H9 (cell line): ENCODE measurements around the gene C5orf46. TPM values are rescaled to one million over a fixed set of nuclear protein-coding genes. Genes with fewer than 3 reads are reported as not detected.
A peak's percentile ranks its signal among the peaks of the same experiment; 100 is the strongest.
"Not testable (repeated sequence)": the region's sequence is repeated elsewhere in the genome, so short reads cannot be mapped to it uniquely, and the experiment has no call there.

ENCODE experiments used
- DNase-seq: peaks from one replicate; pipeline ENCODE4 v3.0.0-alpha.2; 2017
- H2AFZ ChIP-seq: one replicate; pipeline ENCODE4 v1.6.1; 2013; ENCODE audit warnings: mild to moderate bottlenecking, low read length, control low read depth, moderate library complexity
- H2AK5ac ChIP-seq: 2 replicates; pipeline ENCODE4 v1.6.1; 2013; ENCODE audit warnings: low read length, control low read depth, mixed read lengths; ENCODE audit not compliant: insufficient read length
- H2BK120ac ChIP-seq: one replicate; pipeline ENCODE4 v1.6.1; 2013; ENCODE audit warnings: low read depth, mild to moderate bottlenecking, low read length, control low read depth, inconsistent platforms; ENCODE audit not compliant: poor library complexity, severe bottlenecking
- H2BK12ac ChIP-seq: 2 replicates; pipeline ENCODE4 v1.6.1; 2013; ENCODE audit warnings: low read length, control low read depth, mixed read lengths, low read depth; ENCODE audit not compliant: insufficient read length
- H2BK15ac ChIP-seq: 2 replicates; pipeline ENCODE4 v1.6.1; 2013; ENCODE audit warnings: low read depth, low read length, control low read depth
- H2BK20ac ChIP-seq: one replicate; pipeline ENCODE4 v1.6.1; 2013; ENCODE audit warnings: low read depth, mild to moderate bottlenecking, low read length, control low read depth, inconsistent platforms; ENCODE audit not compliant: poor library complexity, severe bottlenecking
- H2BK5ac ChIP-seq: 2 replicates; pipeline ENCODE4 v1.6.1; 2013; ENCODE audit warnings: low read length, control low read depth, mixed read lengths; ENCODE audit not compliant: insufficient read length
- H3K14ac ChIP-seq: 2 replicates; pipeline ENCODE4 v1.6.1; 2013; ENCODE audit warnings: low read length, control low read depth; ENCODE audit not compliant: insufficient read depth
- H3K18ac ChIP-seq: 2 replicates; pipeline ENCODE4 v1.6.1; 2013; ENCODE audit warnings: low read depth, mild to moderate bottlenecking, mixed read lengths, low read length, control low read depth; ENCODE audit not compliant: insufficient read length
- H3K23ac ChIP-seq: 2 replicates; pipeline ENCODE4 v1.6.1; 2013; ENCODE audit warnings: low read length, control low read depth, mixed read lengths, low read depth; ENCODE audit not compliant: insufficient read length
- H3K23me2 ChIP-seq: 2 replicates; pipeline ENCODE4 v1.6.1; 2013; ENCODE audit warnings: low read depth, mild to moderate bottlenecking, mixed read lengths, low read length, control low read depth; ENCODE audit not compliant: insufficient read length, poor library complexity, severe bottlenecking
- H3K27ac ChIP-seq: 2 replicates; pipeline ENCODE4 v1.5.1; 2013; ENCODE audit warnings: low read length, control low read depth, mixed read lengths, low read depth; ENCODE audit not compliant: insufficient read length
- H3K27me3 ChIP-seq: 2 replicates; pipeline ENCODE4 v1.6.1; 2013; ENCODE audit warnings: low read length, control low read depth, inconsistent platforms; ENCODE audit not compliant: insufficient read depth
- H3K4ac ChIP-seq: 2 replicates; pipeline ENCODE4 v1.6.1; 2013; ENCODE audit warnings: low read depth, mild to moderate bottlenecking, control low read depth, inconsistent platforms, low read length, moderate library complexity
- H3K4me1 ChIP-seq: 2 replicates; pipeline ENCODE4 v1.6.1; 2013; ENCODE audit warnings: low read length, control low read depth, inconsistent platforms; ENCODE audit not compliant: insufficient read depth
- H3K4me2 ChIP-seq: 2 replicates; pipeline ENCODE4 v1.6.1; 2013; ENCODE audit warnings: low read length, control low read depth, mixed read lengths; ENCODE audit not compliant: insufficient read length, insufficient read depth
- H3K56ac ChIP-seq: 2 replicates; pipeline ENCODE4 v1.6.1; 2013; ENCODE audit warnings: low read depth, mild to moderate bottlenecking, mixed read lengths, low read length, control low read depth; ENCODE audit not compliant: insufficient read length
- H3K79me1 ChIP-seq: 2 replicates; pipeline ENCODE4 v1.6.1; 2013; ENCODE audit warnings: low read depth, mild to moderate bottlenecking, moderate library complexity, low read length, control low read depth, inconsistent platforms; ENCODE audit not compliant: insufficient read depth, poor library complexity, severe bottlenecking
- H3K79me2 ChIP-seq: 2 replicates; pipeline ENCODE4 v1.6.1; 2013; ENCODE audit warnings: low read length, control low read depth, inconsistent platforms; ENCODE audit not compliant: insufficient read depth
- H3K9ac ChIP-seq: 2 replicates; pipeline ENCODE4 v1.6.1; 2013; ENCODE audit warnings: low read length, control low read depth, mixed read lengths; ENCODE audit not compliant: insufficient read length; ENCODE audit errors: extremely low read depth
- H3K9me3 ChIP-seq: one replicate; pipeline ENCODE4 v1.6.1; 2013; ENCODE audit warnings: low read depth, low read length, inconsistent platforms; ENCODE audit not compliant: control insufficient read depth
- H3T11ph ChIP-seq: one replicate; pipeline ENCODE4 v1.6.1; 2013; ENCODE audit warnings: mild to moderate bottlenecking, low read length, control low read depth, inconsistent platforms
- H4K20me1 ChIP-seq: one replicate; pipeline ENCODE4 v1.6.1; 2013; ENCODE audit not compliant: control insufficient read depth, insufficient read length, insufficient read depth
- H4K5ac ChIP-seq: 2 replicates; pipeline ENCODE4 v1.6.1; 2013; ENCODE audit warnings: low read depth, mild to moderate bottlenecking, mixed read lengths, low read length, control low read depth; ENCODE audit not compliant: insufficient read length
- H4K8ac ChIP-seq: replicated peaks from 2 replicates; pipeline ENCODE4 v1.6.1; 2013; ENCODE audit warnings: low read length, control low read depth, mixed read lengths, low read depth; ENCODE audit not compliant: insufficient read length
- H4K91ac ChIP-seq: 2 replicates; pipeline ENCODE4 v1.6.1; 2013; ENCODE audit warnings: low read depth, mild to moderate bottlenecking, moderate library complexity, mixed read lengths, low read length, control low read depth; ENCODE audit not compliant: insufficient read length
- H3K27ac Mint-ChIP-seq, 3 experiments: 2 replicates in 2 of 3; 3 replicates in 1 of 3; pipeline ENCODE4 v1.8.0; 2020 to 2021; ENCODE audit warnings: mixed read lengths in 3 of 3, mild to moderate bottlenecking in 1 of 3, moderate library complexity in 1 of 3
- H3K27me3 Mint-ChIP-seq: 2 replicates; pipeline ENCODE4 v1.8.0; 2021; ENCODE audit warnings: low read depth, mild to moderate bottlenecking, moderate library complexity, mixed read lengths
- H3K36me3 Mint-ChIP-seq, 3 experiments: 2 replicates in 2 of 3; 3 replicates in 1 of 3; pipeline ENCODE4 v1.8.0; 2020 to 2021; ENCODE audit warnings: low read depth in 3 of 3, mixed read lengths in 3 of 3; ENCODE audit not compliant: insufficient read depth in 1 of 3
- H3K4me1 Mint-ChIP-seq, 2 experiments: 2 replicates each; pipeline ENCODE4 v1.8.0; 2020; ENCODE audit warnings: mixed read lengths in 2 of 2
- H3K4me3 Mint-ChIP-seq, 2 experiments: 2 replicates in 1 of 2; 3 replicates in 1 of 2; pipeline ENCODE4 v1.8.0; 2020 to 2021; ENCODE audit warnings: mild to moderate bottlenecking in 2 of 2, mixed read lengths in 2 of 2, moderate library complexity in 1 of 2
- H3K9me3 Mint-ChIP-seq, 2 experiments: 2 replicates in 1 of 2; 3 replicates in 1 of 2; pipeline ENCODE4 v1.8.0; 2020; ENCODE audit warnings: mild to moderate bottlenecking in 2 of 2, mixed read lengths in 2 of 2, moderate library complexity in 1 of 2
- WGBS: extraction: QIAGEN DNeasy Blood & Tissue Kit; methylation state at CpG from one replicate; pipeline ENCODE4 v1.1.7; 2013; ENCODE audit warnings: missing lambda C conversion rate, low lambda C conversion rate, mixed read lengths; ENCODE audit not compliant: insufficient read length; ENCODE audit errors: extremely low coverage; 5-methylcytosine and 5-hydroxymethylcytosine counted together
- total RNA-seq: library from RNA; stranded (reverse); gene quantifications from 2 replicates; pipeline ENCODE4 v1.2.1, GENCODE V29; 2021
- TF ChIP-seq, protein P1 (sequence below): fragments of 200-600 bp; sonication (generic); conservative IDR thresholded peaks from 3 replicates; pipeline ENCODE4 v1.8.0; 2021; ENCODE audit warnings: antibody characterized with exemption, mild to moderate bottlenecking

Gene C5orf46
- total RNA-seq, 1 experiment from 2014 or later = not detected

DNA sequence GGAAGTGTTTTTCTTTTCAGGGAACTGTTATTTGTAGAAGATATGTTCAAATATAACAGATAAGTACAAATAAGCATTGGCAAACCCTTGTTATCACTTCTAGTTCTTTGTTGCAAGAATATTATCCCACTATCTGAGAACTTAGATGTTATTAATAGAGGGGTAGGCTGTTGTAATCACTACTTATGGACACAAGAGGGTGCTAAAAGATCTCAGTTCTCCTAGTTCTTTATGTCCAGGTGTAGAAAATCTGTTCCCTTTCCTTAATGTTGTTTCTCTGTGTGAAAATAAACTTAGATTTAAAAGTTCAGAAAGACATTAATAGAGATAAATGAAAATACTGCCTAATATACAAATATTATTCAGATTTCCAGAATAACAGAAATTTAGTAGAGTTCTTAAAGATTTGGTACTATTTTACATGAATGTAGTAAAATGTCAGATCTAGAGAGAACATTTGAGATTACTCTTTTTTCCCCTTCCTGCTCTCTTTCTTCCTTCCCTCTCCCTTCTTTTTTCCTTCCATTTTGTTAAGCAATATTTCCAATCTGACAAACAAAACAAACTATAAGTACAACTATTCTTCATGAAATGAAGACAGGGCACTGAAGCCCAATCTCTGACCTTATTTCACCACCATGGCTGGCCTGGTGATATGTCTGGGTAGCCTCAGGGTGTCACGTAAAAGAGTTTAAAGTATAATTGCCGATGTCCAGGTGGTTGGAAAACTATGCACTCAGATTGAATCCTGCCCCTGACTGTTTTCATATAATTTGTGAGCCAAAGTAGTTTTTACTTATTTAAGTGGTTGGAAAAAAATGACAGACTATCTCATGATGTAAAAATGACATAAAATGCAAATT is 43.6 kb upstream of the C5orf46 start:
- no peak for DNase-seq
- H3K27me3 Mint-ChIP-seq = peaks cover 2% of the 10 kb centered on the region; the same call in 1 of the 2 replicates

DNA sequence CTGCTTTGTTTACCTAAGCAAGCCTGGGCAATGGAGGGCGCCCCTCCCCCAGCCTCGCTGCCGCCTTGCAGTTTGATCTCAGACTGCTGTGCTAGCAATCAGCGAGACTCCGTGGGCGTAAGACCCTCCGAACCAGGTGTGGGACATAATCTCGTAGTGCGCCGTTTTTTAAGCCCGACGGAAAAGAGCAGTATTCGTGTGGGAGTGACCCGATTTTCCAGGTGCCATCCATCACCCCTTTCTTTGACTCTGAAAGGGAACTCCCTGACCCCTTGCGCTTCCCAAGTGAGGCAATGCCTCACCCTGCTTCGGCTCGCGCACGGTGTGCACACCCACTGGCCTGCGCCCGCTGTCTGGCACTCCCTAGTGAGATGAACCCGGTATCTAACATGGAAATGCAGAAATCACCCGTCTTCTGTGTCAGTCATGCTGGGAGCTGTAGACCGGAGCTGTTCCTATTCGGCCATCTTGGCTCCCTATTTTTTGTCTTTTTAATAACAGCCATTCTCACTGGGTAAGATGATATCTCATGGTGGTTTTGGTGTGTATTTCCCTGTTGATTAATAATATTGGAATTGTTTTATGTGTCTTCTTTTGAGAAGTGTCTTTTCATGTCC is 40.4 kb upstream of the C5orf46 start:
- not testable (repeated sequence) for H2BK120ac ChIP-seq, H3K56ac ChIP-seq, H4K91ac ChIP-seq, H2AFZ ChIP-seq, H2BK15ac ChIP-seq, H3K79me1 ChIP-seq, H3K23me2 ChIP-seq, H4K20me1 ChIP-seq, H3K23ac ChIP-seq, DNase-seq, H3K9me3 ChIP-seq, H4K8ac ChIP-seq, H3K4ac ChIP-seq, H2BK12ac ChIP-seq, H2AK5ac ChIP-seq, H3K27me3 ChIP-seq, H2BK20ac ChIP-seq, H3K27me3 Mint-ChIP-seq, H3K4me1 ChIP-seq, H3T11ph ChIP-seq, H3K79me2 ChIP-seq
- peak overlapping the region; percentile 98 for H3K18ac ChIP-seq
- peaks cover 1 to 15% (median 4%) of the 10 kb centered on the region in 3 experiments; a peak in 5 of 7 replicates for H3K36me3 Mint-ChIP-seq
- WGBS = no CpG with 5 or more reads among the region's 25 CpGs
- peaks cover 14 to 15% of the 10 kb centered on the region in 2 experiments; a peak in 4 of 5 replicates for H3K9me3 Mint-ChIP-seq
- peak overlapping the region; percentile 8 for H2BK5ac ChIP-seq
- H3K14ac ChIP-seq = peak overlapping the region; percentile 97
- peak overlapping the region; percentile 76 for H3K27ac ChIP-seq
- peak overlapping the region; percentile 40 to 100 (median 70); a peak in 4 of 7 replicates for H3K27ac Mint-ChIP-seq
- H4K5ac ChIP-seq = peak overlapping the region; percentile 70
- H3K4me2 ChIP-seq = peak overlapping the region; percentile 62
- peak overlapping the region; percentile 90 for H3K9ac ChIP-seq
- H3K4me1 Mint-ChIP-seq = peaks cover 8 to 16% of the 10 kb centered on the region in 2 experiments
- H3K4me3 Mint-ChIP-seq = peak overlapping the region; percentile 68 to 90

More for the DNA sequence above, 43.6 kb upstream of the C5orf46 start:
- no peak overlapping the region for H3K18ac ChIP-seq
- no peak overlapping the region for H3T11ph ChIP-seq
- H3K4me2 ChIP-seq = no peak overlapping the region
- H3K27me3 ChIP-seq = no peaks in the 10 kb centered on the region
- H2BK20ac ChIP-seq = no peak overlapping the region
- H3K4me1 Mint-ChIP-seq = peaks cover 8 to 16% of the 10 kb centered on the region in 2 experiments
- no peaks in the 10 kb centered on the region for H3K23me2 ChIP-seq
- no peaks in the 10 kb centered on the region for H3K4me1 ChIP-seq
- no peaks in the 10 kb centered on the region for H3K79me2 ChIP-seq
- no peak overlapping the region for H4K5ac ChIP-seq
- H3K79me1 ChIP-seq = no peaks in the 10 kb centered on the region
- no peak overlapping the region for H2BK120ac ChIP-seq
- peaks cover 12 to 13% of the 10 kb centered on the region in 2 experiments; a peak in 4 of 5 replicates for H3K9me3 Mint-ChIP-seq
- H3K4ac ChIP-seq = no peak overlapping the region
- no peak overlapping the region for H2AK5ac ChIP-seq
- H3K4me3 Mint-ChIP-seq = no peak overlapping the region
- H3K14ac ChIP-seq = no peak overlapping the region
- no peak overlapping the region for H4K8ac ChIP-seq
- no peak overlapping the region for H2BK12ac ChIP-seq
- no peaks in the 10 kb centered on the region for H4K20me1 ChIP-seq
- H3K23ac ChIP-seq = no peak overlapping the region
- H3K9ac ChIP-seq = no peak overlapping the region
- H2BK15ac ChIP-seq = no peak overlapping the region
- TF ChIP-seq, protein P1, sequence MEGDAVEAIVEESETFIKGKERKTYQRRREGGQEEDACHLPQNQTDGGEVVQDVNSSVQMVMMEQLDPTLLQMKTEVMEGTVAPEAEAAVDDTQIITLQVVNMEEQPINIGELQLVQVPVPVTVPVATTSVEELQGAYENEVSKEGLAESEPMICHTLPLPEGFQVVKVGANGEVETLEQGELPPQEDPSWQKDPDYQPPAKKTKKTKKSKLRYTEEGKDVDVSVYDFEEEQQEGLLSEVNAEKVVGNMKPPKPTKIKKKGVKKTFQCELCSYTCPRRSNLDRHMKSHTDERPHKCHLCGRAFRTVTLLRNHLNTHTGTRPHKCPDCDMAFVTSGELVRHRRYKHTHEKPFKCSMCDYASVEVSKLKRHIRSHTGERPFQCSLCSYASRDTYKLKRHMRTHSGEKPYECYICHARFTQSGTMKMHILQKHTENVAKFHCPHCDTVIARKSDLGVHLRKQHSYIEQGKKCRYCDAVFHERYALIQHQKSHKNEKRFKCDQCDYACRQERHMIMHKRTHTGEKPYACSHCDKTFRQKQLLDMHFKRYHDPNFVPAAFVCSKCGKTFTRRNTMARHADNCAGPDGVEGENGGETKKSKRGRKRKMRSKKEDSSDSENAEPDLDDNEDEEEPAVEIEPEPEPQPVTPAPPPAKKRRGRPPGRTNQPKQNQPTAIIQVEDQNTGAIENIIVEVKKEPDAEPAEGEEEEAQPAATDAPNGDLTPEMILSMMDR = peak; percentile 80
- H3K36me3 Mint-ChIP-seq = peaks cover 4 to 12% (median 11%) of the 10 kb centered on the region in 3 experiments; a peak in 5 of 7 replicates
- H2BK5ac ChIP-seq = no peak overlapping the region
- no peak overlapping the region for H2AFZ ChIP-seq
- H3K27ac ChIP-seq = no peak overlapping the region
- H3K27ac Mint-ChIP-seq = peak overlapping the region in 2 of 3 experiments; percentile 12 to 59; a peak in 1 of 7 replicates
- no peak overlapping the region for H4K91ac ChIP-seq
- H3K9me3 ChIP-seq = no peaks in the 10 kb centered on the region
- no CpG with 5 or more reads among the region's 2 CpGs for WGBS
- H3K56ac ChIP-seq = no peak overlapping the region
